Psoas muscle (tissue), 8 donors: ENCODE results near the gene C1orf174. TPM values are rescaled to one million over a fixed set of nuclear protein-coding genes. Genes with fewer than 3 reads are reported as not detected.
A peak's percentile ranks its signal among the peaks of the same experiment; 100 is the strongest.

Experiments
- ATAC-seq, 4 donors: fragments of 200-7000 bp; cut with Tn5 transposase; one replicate each; pipeline ENCODE4 v1.9.1; 2020; ENCODE audit warnings: moderate library complexity in 3 of 4, mild to moderate bottlenecking in 2 of 4
- DNase-seq, 2 donors: peaks; one replicate each; pipeline ENCODE4 v3.0.0-alpha.2; 2020
- H3K27ac ChIP-seq: fragments of 200-600 bp; one replicate; pipeline ENCODE4 v1.8.0; 2022
- H3K27me3 ChIP-seq, 3 donors: fragments of 200-600 bp in 1 of 3; one replicate each; pipeline versions ENCODE4 v1.6.1 to v1.8.0; 2013 to 2022; ENCODE audit warnings: low read length in 2 of 3, mild to moderate bottlenecking in 2 of 3, moderate library complexity in 1 of 3; ENCODE audit not compliant: insufficient read depth in 3 of 3
- H3K36me3 ChIP-seq, 2 donors: fragments of 200-600 bp in 1 of 2; one replicate each; pipeline versions ENCODE4 v1.6.1 to v1.8.0; 2013 to 2022; ENCODE audit warnings: low read depth in 1 of 2, mild to moderate bottlenecking in 1 of 2, moderate library complexity in 1 of 2; ENCODE audit not compliant: insufficient read depth in 1 of 2
- H3K4me1 ChIP-seq: fragments of 200-600 bp; one replicate; pipeline ENCODE4 v1.8.0; 2022
- H3K4me3 ChIP-seq: fragments of 200-600 bp; one replicate; pipeline ENCODE4 v1.8.0; 2022; ENCODE audit warnings: mild to moderate bottlenecking
- H3K9me3 ChIP-seq: fragments of 200-600 bp; one replicate; pipeline ENCODE4 v1.8.0; 2022
- WGBS, 3 donors: extraction: QIAGEN DNeasy Blood & Tissue Kit; methylation state at CpG; one replicate each; pipeline versions ENCODE4 v1.1.6 to v1.1.7; 2013; 5-methylcytosine and 5-hydroxymethylcytosine counted together
- intact Hi-C, 2 donors: fragments of 100-400 bp; cut with DNase I; formaldehyde crosslinking; loops; one replicate each; pipeline versions ENCODE4 v1.11.0 to v1.14.2; 2022
- polyA plus RNA-seq, 3 donors: library from polyadenylated mRNA; stranded (reverse); fragments of 200-250 nt; gene quantifications; one replicate each; pipeline ENCODE4 v1.2.3, GENCODE V29; 2013
- total RNA-seq, 4 donors: library from RNA; stranded (reverse); fragmentation: NEBNext Ultra II Directional in 2 of 4; extraction: Animal tissue kit (Norgen Biotek cat#: 25700) in 2 of 4; gene quantifications; one replicate each; pipeline versions ENCODE4 v1.2.1 to v1.2.4, GENCODE V29; 2021 to 2023
- TF ChIP-seq, protein P1 (sequence below): fragments of 200-600 bp; IDR thresholded peaks from one replicate; pipeline ENCODE4 v1.8.0; 2022; ENCODE audit warnings: antibody characterized with exemption
- donor health status: healthy with polysubstance abuse.
- donor health status: DM: no; HTN: no; CAD: no; lungs with moderate emphysema.
- donor health status: Bipolar disorder and iron deficiency.
- donor health status: healthy.
- donor health status: DM: yes; HTN: yes; CAD: no.
- donor health status: DM: no; HTN: no; CAD: no.
- donor health status: DM: no; HTN: no; CAD: no.
- donor health status: DM: yes; HTN: yes; CAD: no.

The C1orf174 gene
- total and polyA plus RNA-seq, 7 donors, result 11.8 to 32.2 (median 14.6) TPM

DNA sequence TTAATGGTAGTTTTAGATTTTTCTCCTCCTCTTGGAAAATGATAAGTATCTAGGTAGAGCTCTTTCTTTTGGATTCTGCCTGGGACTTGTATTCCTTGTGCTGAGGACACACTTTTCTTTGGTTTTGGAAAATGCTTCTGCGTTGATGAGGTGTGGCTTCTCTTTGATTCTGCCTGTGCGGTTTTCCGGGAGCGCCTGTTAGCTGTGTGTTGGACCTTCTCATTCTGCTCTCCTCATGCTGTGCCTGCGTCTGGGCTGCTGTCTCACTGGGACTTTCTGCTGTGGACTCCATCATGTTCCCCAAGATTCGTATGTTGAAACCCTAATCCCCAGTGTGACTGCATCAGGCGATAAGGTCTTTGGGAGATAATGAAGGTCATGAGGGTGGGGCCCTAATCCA is 21.0 kb downstream of the C1orf174 start:
- Histone ChIP-seq H3K9me3 (peaks cover 12% of the 10 kb centered on the region), H3K27me3 (no peaks in the 10 kb centered on the region), H3K36me3 (peaks cover 0 to 59% of the 10 kb centered on the region in 2 donors), H3K27ac (no peak overlapping the region), H3K4me3 (no peak overlapping the region), H3K4me1 (no peaks in the 10 kb centered on the region)
- ATAC-seq (no peak), DNase-seq (peak in 1 of 2 donors; percentile 16)
- whole genome bisulfite sequencing, 3 donors, result 96 to 99% (median 99%) methylated on average over 7 of the region's 7 CpGs
- TF ChIP-seq, protein P1, sequence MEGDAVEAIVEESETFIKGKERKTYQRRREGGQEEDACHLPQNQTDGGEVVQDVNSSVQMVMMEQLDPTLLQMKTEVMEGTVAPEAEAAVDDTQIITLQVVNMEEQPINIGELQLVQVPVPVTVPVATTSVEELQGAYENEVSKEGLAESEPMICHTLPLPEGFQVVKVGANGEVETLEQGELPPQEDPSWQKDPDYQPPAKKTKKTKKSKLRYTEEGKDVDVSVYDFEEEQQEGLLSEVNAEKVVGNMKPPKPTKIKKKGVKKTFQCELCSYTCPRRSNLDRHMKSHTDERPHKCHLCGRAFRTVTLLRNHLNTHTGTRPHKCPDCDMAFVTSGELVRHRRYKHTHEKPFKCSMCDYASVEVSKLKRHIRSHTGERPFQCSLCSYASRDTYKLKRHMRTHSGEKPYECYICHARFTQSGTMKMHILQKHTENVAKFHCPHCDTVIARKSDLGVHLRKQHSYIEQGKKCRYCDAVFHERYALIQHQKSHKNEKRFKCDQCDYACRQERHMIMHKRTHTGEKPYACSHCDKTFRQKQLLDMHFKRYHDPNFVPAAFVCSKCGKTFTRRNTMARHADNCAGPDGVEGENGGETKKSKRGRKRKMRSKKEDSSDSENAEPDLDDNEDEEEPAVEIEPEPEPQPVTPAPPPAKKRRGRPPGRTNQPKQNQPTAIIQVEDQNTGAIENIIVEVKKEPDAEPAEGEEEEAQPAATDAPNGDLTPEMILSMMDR, result no peak
- intact Hi-C loops, result no loop called here

DNA sequence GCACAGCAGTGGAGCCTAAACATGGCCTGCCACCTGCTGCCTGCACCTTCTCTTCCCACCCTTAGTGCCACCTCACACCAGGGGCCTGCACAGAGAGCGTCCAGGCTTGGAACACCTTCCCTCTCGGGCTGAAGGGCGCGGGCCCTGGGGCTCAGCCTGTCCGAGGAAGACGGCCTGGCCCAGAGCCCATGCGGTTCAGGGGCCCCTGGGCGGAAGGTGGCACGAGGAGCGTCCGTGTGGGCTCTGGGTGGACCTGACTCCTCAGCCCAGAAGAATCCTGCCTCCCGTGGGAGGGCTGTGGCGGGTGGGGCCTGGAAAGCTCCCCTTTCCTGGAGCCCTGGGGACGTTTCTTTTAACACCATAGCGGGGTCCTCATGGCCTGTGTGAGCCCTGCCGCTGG is 23.4 kb downstream of the C1orf174 start:
- TF ChIP-seq, protein P1, result no peak
- no peaks in the 10 kb centered on the region for H3K27me3 ChIP-seq
- peaks cover 0 to 72% of the 10 kb centered on the region in 2 donors for H3K36me3 ChIP-seq
- intact Hi-C loops, result no loop called here
- H3K4me3 ChIP-seq, result no peak overlapping the region
- H3K9me3 ChIP-seq, result peaks cover 12% of the 10 kb centered on the region
- ATAC-seq (no peak), DNase-seq (peak in 1 of 2 donors; percentile 36)
- no peak overlapping the region for H3K27ac ChIP-seq
- WGBS, 3 donors, result 88 to 93% (median 90%) methylated on average over 16 of the region's 16 CpGs
- no peaks in the 10 kb centered on the region for H3K4me1 ChIP-seq

DNA sequence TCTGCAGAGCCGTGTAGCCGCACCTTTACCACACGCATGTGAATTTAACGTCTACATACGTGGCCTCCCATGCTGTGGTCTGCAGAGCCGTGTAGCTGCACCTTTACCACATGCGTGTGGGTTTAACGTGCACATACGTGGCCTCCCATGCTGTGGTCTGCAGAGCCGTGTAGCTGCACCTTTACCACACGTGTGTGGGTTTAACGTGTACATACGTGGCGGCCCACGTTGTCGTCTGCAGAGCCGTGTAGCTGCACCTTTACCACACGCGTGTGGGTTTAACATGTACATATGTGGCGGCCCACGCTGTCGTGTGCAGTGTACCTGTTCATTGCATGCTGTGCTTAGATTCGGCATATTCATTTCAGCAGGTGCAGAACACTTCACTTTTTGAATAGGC is 25.3 kb downstream of the C1orf174 start:
- Histone ChIP-seq H3K9me3 (peaks cover 12% of the 10 kb centered on the region), H3K4me1 (no peaks in the 10 kb centered on the region), H3K36me3 (peaks cover 0 to 78% of the 10 kb centered on the region in 2 donors), H3K4me3 (no peak overlapping the region), H3K27ac (no peak overlapping the region), H3K27me3 (no peaks in the 10 kb centered on the region)
- WGBS, 3 donors, result 93 to 95% (median 95%) methylated on average over 23 of the region's 23 CpGs
- TF ChIP-seq, protein P1, result no peak
- ATAC-seq (no peak), DNase-seq (peak in 1 of 2 donors; percentile 6)
- intact Hi-C loops, result no loop called here

DNA sequence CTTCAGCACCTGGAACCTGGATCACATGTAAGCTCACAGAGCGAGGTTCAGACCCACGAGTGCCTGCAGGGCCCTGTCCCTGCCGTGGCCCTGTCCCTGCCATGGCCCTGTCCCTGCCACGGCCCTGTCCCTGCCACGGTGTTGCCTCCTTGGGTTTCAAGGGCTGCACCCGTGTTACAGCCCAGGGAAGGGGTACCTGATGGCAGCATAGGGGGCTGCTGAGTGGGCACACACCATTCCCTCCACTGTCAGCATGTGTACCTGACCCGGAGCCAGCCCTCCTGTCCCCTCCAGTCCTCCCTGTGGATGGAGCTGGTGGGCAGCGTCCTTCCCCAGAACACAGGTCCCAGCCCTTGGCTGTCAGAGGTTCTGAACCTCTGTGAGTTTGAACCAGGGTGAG is 27.5 kb downstream of the C1orf174 start:
- Histone ChIP-seq H3K4me3 (no peak overlapping the region), H3K36me3 (peaks cover 0 to 80% of the 10 kb centered on the region in 2 donors), H3K27ac (no peak overlapping the region), H3K9me3 (no peaks in the 10 kb centered on the region), H3K27me3 (no peaks in the 10 kb centered on the region), H3K4me1 (no peaks in the 10 kb centered on the region)
- whole genome bisulfite sequencing, 3 donors, result 84 to 99% (median 86%) methylated on average over 8 of the region's 8 CpGs
- intact Hi-C loops, result no loop called here
- DNase-seq (peak in 1 of 2 donors; percentile 31), ATAC-seq (no peak)
- TF ChIP-seq, protein P1, result no peak

DNA sequence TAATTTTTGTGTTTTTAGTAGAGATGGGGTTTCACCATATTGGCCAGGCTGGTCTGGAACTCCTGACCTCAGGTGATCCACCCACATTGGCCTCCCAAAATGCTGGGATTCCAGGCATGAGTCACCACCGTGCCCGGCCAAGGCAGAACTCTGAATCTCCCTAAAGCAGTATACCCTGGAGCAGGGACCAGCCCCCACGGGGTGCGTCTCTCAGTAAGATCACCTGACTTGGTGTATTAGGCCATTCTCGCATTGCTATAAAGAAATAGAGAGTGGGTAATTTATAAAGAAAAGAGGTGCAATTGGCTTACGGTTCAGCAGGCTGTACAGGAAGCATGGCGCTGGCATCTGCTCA is 28.6 kb downstream of the C1orf174 start:
- peaks cover 0 to 75% of the 10 kb centered on the region in 2 donors for H3K36me3 ChIP-seq
- no peaks in the 10 kb centered on the region for H3K27me3 ChIP-seq
- H3K4me3 ChIP-seq, result no peak overlapping the region
- H3K27ac ChIP-seq, result no peak overlapping the region
- DNase-seq, result no peak
- no peaks in the 10 kb centered on the region for H3K4me1 ChIP-seq
- intact Hi-C loops, result no loop called here
- TF ChIP-seq, protein P1, result no peak
- no peaks in the 10 kb centered on the region for H3K9me3 ChIP-seq
- 95 to 97% (median 96%) methylated on average over 7 of the region's 7 CpGs for WGBS, 3 donors
- no peak for ATAC-seq
